HCT116 (cell line): Measurements from ENCODE around the gene CBLB. TPM values are rescaled to one million over a fixed set of nuclear protein-coding genes. Genes with fewer than 3 reads are reported as not detected.

ENCODE experiments used
- ATAC-seq: fragments of 200-7000 bp; cut with Tn5 transposase; 2 replicates; pipeline ENCODE4 v1.9.1; 2020; ENCODE audit warnings: mild to moderate bottlenecking, moderate library complexity
- BruUV-seq: library from RNA; stranded (reverse); fragments of 400-500 nt; replicated peaks from 2 replicates; lab custom pipeline; 2021; lab: Mats Ljungman, UMichigan
- CTCF ChIA-PET: fragments of 300-600 bp; sonication (Branson Sonifier 250); formaldehyde crosslinking; loops from one replicate; lab custom pipeline; 2021; ENCODE audit warnings: antibody characterized with exemption; lab: Charles Lee
- POLR2A ChIA-PET: fragments of 300-600, 350-600 bp; sonication (Branson Sonifier 250); formaldehyde crosslinking; loops from one replicate; lab custom pipeline; 2021; ENCODE audit warnings: antibody characterized with exemption; lab: Charles Lee
- RAD21 ChIA-PET, 2 experiments: fragments of 300-600 bp; sonication (Branson Sonifier 250); formaldehyde crosslinking; loops; one replicate each; lab custom pipeline; 2023; ENCODE audit warnings: low total read pairs in 2 of 2; ENCODE audit not compliant: uncharacterized antibody in 2 of 2, unreplicated experiment in 2 of 2, low non-redundant PET in 1 of 2; lab: Charles Lee
- DNase-seq: peaks from one replicate; pipeline ENCODE4 v3.0.0-alpha.2; 2010; ENCODE audit warnings: low read depth, low spot score
- H2AFZ ChIP-seq: fragments of 200-600 bp; shearing (Covaris generic), sonication (generic); 2 replicates; pipeline ENCODE4 v1.6.1; 2017; ENCODE audit warnings: low read depth, mixed run types, mixed read lengths, antibody characterized with exemption, low read length; ENCODE audit not compliant: poor library complexity, severe bottlenecking
- H3K27ac ChIP-seq: 2 replicates; pipeline ENCODE4 v1.5.1; 2012; ENCODE audit warnings: low read depth, low read length
- H3K27me3 ChIP-seq: fragments of 200-600 bp; sonication (generic); 2 replicates; pipeline ENCODE4 v1.6.1; 2016; ENCODE audit warnings: mixed run types, low read length, mixed read lengths; ENCODE audit not compliant: insufficient read depth
- H3K36me3 ChIP-seq, 2 experiments: fragments of 200-500 bp in 1 of 2; fragments of 200-600 bp in 1 of 2; sonication (Bioruptor generic) in 1 of 2; sonication (generic) in 1 of 2; 2 replicates each; pipeline versions ENCODE4 v1.5.1 to v1.6.1; 2014 to 2016; ENCODE audit warnings: low read length in 2 of 2, inconsistent platforms in 1 of 2, mixed read lengths in 1 of 2, mixed run types in 1 of 2; ENCODE audit not compliant: insufficient read depth in 2 of 2, control insufficient read depth in 1 of 2
- H3K4me1 ChIP-seq, 2 experiments: fragments of 200-600 bp in 1 of 2; sonication (generic) in 1 of 2; 2 replicates each; pipeline versions ENCODE4 v1.5.1 to v1.6.1; 2012 to 2017; ENCODE audit warnings: low read length in 2 of 2, inconsistent platforms in 1 of 2, mild to moderate bottlenecking in 1 of 2, mixed read lengths in 1 of 2, mixed run types in 1 of 2, moderate library complexity in 1 of 2; ENCODE audit not compliant: insufficient read depth in 2 of 2, control insufficient read depth in 1 of 2
- H3K4me2 ChIP-seq: fragments of 200-600 bp; sonication (generic); 2 replicates; pipeline ENCODE4 v1.6.1; 2017; ENCODE audit warnings: mixed run types, low read length, mixed read lengths
- H3K4me3 ChIP-seq, 2 experiments: fragments of 200-600 bp in 1 of 2; sonication (generic) in 1 of 2; replicated peaks in 1 of 2; 2 replicates each; pipeline ENCODE4 v1.5.1; 2011 to 2016; ENCODE audit warnings: low read length in 2 of 2, control low read depth in 1 of 2, low read depth in 1 of 2, mild to moderate bottlenecking in 1 of 2, mixed read lengths in 1 of 2, mixed run types in 1 of 2
- H3K79me2 ChIP-seq: fragments of 200-600 bp; sonication (generic); 2 replicates; pipeline ENCODE4 v1.6.1; 2017; ENCODE audit warnings: mild to moderate bottlenecking, mixed run types, low read length, moderate library complexity, mixed read lengths; ENCODE audit not compliant: insufficient read depth
- H3K9ac ChIP-seq: fragments of 200-600 bp; sonication (generic); 2 replicates; pipeline ENCODE4 v1.6.1; 2016; ENCODE audit warnings: low read length, mixed read lengths
- H3K9me2 ChIP-seq: fragments of 200-600 bp; sonication (generic), shearing (Covaris generic); 2 replicates; pipeline ENCODE4 v1.6.1; 2017; ENCODE audit warnings: mixed run types, mild to moderate bottlenecking, moderate library complexity; ENCODE audit not compliant: insufficient read depth
- H3K9me3 ChIP-seq, 2 experiments: fragments of 200-500 bp in 1 of 2; fragments of 200-600 bp in 1 of 2; sonication (Bioruptor generic) in 1 of 2; sonication (generic) in 1 of 2; 2 replicates each; pipeline ENCODE4 v1.6.1; 2014 to 2017; ENCODE audit warnings: low read length in 2 of 2, mixed read lengths in 2 of 2, inconsistent platforms in 1 of 2, low read depth in 1 of 2, mild to moderate bottlenecking in 1 of 2, mixed run types in 1 of 2, moderate library complexity in 1 of 2; ENCODE audit not compliant: control insufficient read depth in 1 of 2, insufficient read depth in 1 of 2
- H4K20me1 ChIP-seq: fragments of 200-600 bp; sonication (generic), shearing (Covaris generic); 2 replicates; pipeline ENCODE4 v1.6.1; 2017; ENCODE audit warnings: mixed run types, mild to moderate bottlenecking, moderate library complexity; ENCODE audit not compliant: insufficient read depth
- ATF3 ChIP-seq: IDR thresholded peaks from 2 replicates; pipeline ENCODE4 v1.6.1; 2012
- CTCF ChIP-seq, 3 experiments: fragments of 200-600 bp in 1 of 3; sonication (generic) in 1 of 3; IDR thresholded peaks in 2 of 3; conservative IDR thresholded peaks in 1 of 3; 2 replicates each; pipeline ENCODE4 v1.5.1; 2012 to 2017; ENCODE audit warnings: low read depth in 2 of 3, low read length in 2 of 3, antibody characterized with exemption in 1 of 3, borderline replicate concordance in 1 of 3, control low read depth in 1 of 3, mild to moderate bottlenecking in 1 of 3, mixed read lengths in 1 of 3, mixed run types in 1 of 3, moderate library complexity in 1 of 3; ENCODE audit not compliant: insufficient read depth in 1 of 3
- JUND ChIP-seq: IDR thresholded peaks from 2 replicates; pipeline ENCODE4 v1.6.1; 2012
- MAX ChIP-seq: IDR thresholded peaks from 2 replicates; pipeline ENCODE4 v1.6.1; 2012
- POLR2AphosphoS5 ChIP-seq: IDR thresholded peaks from 2 replicates; pipeline ENCODE4 v1.6.1; 2011; ENCODE audit warnings: mild to moderate bottlenecking, low read depth, low read length, moderate library complexity
- RAD21 ChIP-seq: IDR thresholded peaks from 2 replicates; pipeline ENCODE4 v1.6.1; 2012; ENCODE audit warnings: low read depth, mild to moderate bottlenecking
- REST ChIP-seq: IDR thresholded peaks from 2 replicates; pipeline ENCODE4 v1.6.1; 2012; ENCODE audit warnings: low read depth
- SP1 ChIP-seq: IDR thresholded peaks from 2 replicates; pipeline ENCODE4 v1.6.1; 2012; ENCODE audit warnings: low read depth
- SRF ChIP-seq: IDR thresholded peaks from 2 replicates; pipeline ENCODE4 v1.6.1; 2012; ENCODE audit warnings: low read depth
- TCF7L2 ChIP-seq: IDR thresholded peaks from 2 replicates; pipeline ENCODE4 v1.7.0; 2011; ENCODE audit warnings: borderline replicate concordance, inconsistent platforms; ENCODE audit not compliant: insufficient read depth, insufficient read length; ENCODE audit errors: extremely low read depth
- ZBTB33 ChIP-seq: IDR thresholded peaks from 2 replicates; pipeline ENCODE4 v1.6.1; 2011; ENCODE audit warnings: mild to moderate bottlenecking, low read length, moderate library complexity; ENCODE audit not compliant: insufficient replicate concordance; ENCODE audit errors: extremely low read depth
- ZFX ChIP-seq: fragments of 450-650 bp; IDR thresholded peaks from 2 replicates; pipeline ENCODE4 v1.6.1; 2017
- ZNF274 ChIP-seq: fragments of 200-500 bp; sonication (Bioruptor generic); IDR thresholded peaks from 2 replicates; pipeline ENCODE4 v1.6.1; 2014; ENCODE audit warnings: mild to moderate bottlenecking, low read depth, low read length, inconsistent platforms
- intact Hi-C: fragments of 100-400 bp; cut with micrococcal nuclease; formaldehyde crosslinking; loops from 2 replicates; pipeline ENCODE4 v1.10.0; 2022
- total RNA-seq: library from RNA; stranded (reverse); gene quantifications from one replicate; pipeline ENCODE4 v1.2.1, GENCODE V29; 2021; ENCODE audit not compliant: unreplicated experiment

Gene CBLB
- total RNA-seq, 1 experiment from 2014 or later, result 10.4 TPM

GRCh38 chr3:105622169-105622568, 246.6 kb downstream of the CBLB start:
- TF ChIP-seq RAD21, result no peak
- no peak for TF ChIP-seq POLR2AphosphoS5
- TF ChIP-seq ZNF274, result no peak
- TF ChIP-seq ZFX, result no peak
- TF ChIP-seq JUND, result no peak
- TF ChIP-seq ZBTB33, result no peak
- no peak for TF ChIP-seq MAX
- no peak for TF ChIP-seq TCF7L2
- no peak for TF ChIP-seq CTCF (IDR thresholded peaks at IDR 0.05 in 2 of 3, conservative IDR thresholded peaks at IDR 0.05 in 1 of 3; ENCODE audit: borderline replicate concordance in 1 of 3, insufficient read depth in 1 of 3, low read depth in 2 of 3, low read length in 2 of 3)
- TF ChIP-seq SRF, result no peak
- TF ChIP-seq SP1, result no peak
- no peak for TF ChIP-seq REST
- TF ChIP-seq ATF3, result no peak
- Histone ChIP-seq H3K4me3 (no peak overlapping the region), H3K27me3 (no peaks in the 10 kb centered on the region), H4K20me1 (no peaks in the 10 kb centered on the region), H3K9me2 (0 out of 2 replicates have a peak, but pooled peaks cover 3% of the 10 kb centered on the region), H3K36me3 (no peaks in the 10 kb centered on the region), H3K4me2 (no peak overlapping the region), H3K9me3 (no peaks in the 10 kb centered on the region), H3K79me2 (no peaks in the 10 kb centered on the region), H3K27ac (no peak overlapping the region), H3K4me1 (no peaks in the 10 kb centered on the region), H3K9ac (no peak overlapping the region), H2AFZ (no peak overlapping the region)
- ATAC-seq, result no peak
- ChIA-PET CTCF (no interaction called here), RAD21 (no interaction called here), POLR2A (no interaction called here)
- no TSS peak for BruUV-seq
- intact Hi-C loops, result no loop called here
- DNase-seq, result no peak
